Jurkat, Clone E6-1 (cell line): ENCODE measurements around the gene CD151.

Experiments used
- DNase-seq: peaks from one replicate; pipeline ENCODE4 v3.0.0-alpha.2; 2011; ENCODE audit warnings: low read depth, low spot score
- H3K4me3 ChIP-seq: 2 replicates; pipeline ENCODE4 v1.5.1; 2011; ENCODE audit warnings: mild to moderate bottlenecking, low read length, control low read depth, moderate library complexity

CD151 gene

GRCh38 chr11:837189-837989 lies 4.6 kb downstream of the CD151 start:
- no peak for DNase-seq

DNA sequence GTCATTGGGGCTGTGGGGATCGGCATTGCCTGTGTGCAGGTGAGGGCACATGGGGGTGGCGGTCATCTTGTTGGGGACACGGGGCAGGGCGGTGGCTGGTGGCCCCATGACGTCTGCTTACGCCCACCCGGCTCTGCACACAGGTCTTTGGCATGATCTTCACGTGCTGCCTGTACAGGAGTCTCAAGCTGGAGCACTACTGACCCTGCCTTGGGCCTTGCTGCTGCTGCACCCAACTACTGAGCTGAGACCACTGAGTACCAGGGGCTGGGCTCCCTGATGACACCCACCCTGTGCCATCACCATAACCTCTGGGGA lies 5.2 kb downstream of the CD151 start:
- DNase-seq: no peak
- H3K4me3 ChIP-seq: no peak overlapping the region

More at GRCh38 chr11:837189-837989, 4.6 kb downstream of the CD151 start:
- no peak overlapping the region for H3K4me3 ChIP-seq

GRCh38 chr11:838441-839279 lies 5.9 kb downstream of the CD151 start:
- no peak for DNase-seq
- H3K4me3 ChIP-seq: no peak overlapping the region

- no peak overlapping the region for H3K4me3 ChIP-seq
- DNase-seq: no peak
Measured at GRCh38 chr11:839280-839623, 6.5 kb downstream of the CD151 start.

GRCh38 chr11:839875-840617 lies 7.3 kb downstream of the CD151 start:
- H3K4me3 ChIP-seq: no peak overlapping the region
- DNase-seq: no peak

DNA sequence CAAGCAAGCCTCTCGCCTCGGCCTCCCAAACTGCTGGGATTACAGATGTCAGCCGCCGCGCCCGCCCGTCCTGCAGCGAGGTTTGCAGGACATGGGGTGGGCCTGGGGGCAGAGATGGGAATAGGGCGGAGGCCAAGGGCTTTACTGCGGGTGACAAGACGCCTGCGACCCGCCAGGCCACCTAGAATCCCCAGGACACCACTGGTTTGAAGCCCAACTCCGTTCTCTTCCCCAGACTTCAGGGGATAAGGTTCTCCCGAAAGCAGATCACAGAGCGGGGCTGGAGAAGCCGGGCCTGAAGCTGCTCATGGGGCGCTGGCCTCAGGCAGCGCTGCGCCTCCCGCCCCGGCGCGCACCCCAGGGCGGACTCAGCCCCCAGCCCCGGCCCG lies 9.2 kb downstream of the CD151 start:
- peak overlapping the region; percentile 92 for H3K4me3 ChIP-seq
- no peak for DNase-seq

- peak; percentile 78 for DNase-seq
- peak within 1 kb of the TSS; percentile 92 for H3K4me3 ChIP-seq
Measured at GRCh38 chr11:842370-843002, 9.7 kb downstream of the CD151 start, which contains the start of the genes POLR2L and TSPAN4. TSS of gene POLR2L (minus strand) at chr11:842529. CDS start at chr11:842508, 21 bp downstream. TSS of gene TSPAN4 (plus strand) at chr11:842852. CDS start at chr11:850305, 7,453 bp downstream.

DNA sequence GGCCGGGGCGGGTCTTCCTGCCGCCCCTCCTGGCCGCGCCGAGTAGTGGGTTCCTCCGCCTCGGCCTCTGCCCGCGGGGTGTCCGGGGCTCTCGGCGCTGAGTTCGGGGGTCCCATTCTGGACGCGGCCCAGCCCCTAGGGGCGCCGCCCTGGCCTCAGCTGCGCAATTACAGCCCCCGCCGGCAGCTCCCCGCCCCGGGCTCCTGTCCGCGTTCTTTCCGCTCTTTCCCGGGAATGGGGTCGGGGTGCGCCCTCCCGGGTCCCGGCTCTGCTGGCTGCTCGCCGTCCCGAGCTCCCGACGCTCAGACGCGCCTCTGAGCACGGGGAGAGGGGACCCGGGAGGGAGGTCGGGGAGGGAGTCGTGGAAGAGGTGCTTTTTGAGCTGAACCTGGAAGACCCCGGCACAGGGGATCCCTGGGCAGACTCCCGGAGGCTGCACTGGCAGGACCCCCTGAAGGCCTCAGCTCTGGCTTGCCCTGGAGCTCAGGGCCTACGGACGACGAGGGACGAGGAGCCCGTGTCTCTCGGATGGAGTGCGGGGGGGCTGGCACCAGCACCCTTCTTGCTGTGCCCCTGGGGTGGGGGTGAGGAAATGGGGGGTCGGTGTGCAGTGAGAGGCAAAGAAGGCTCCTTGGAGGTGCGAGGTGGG lies 10.5 kb downstream of the CD151 start:
- DNase-seq: no peak
- peak overlapping the region; percentile 92 for H3K4me3 ChIP-seq

DNA sequence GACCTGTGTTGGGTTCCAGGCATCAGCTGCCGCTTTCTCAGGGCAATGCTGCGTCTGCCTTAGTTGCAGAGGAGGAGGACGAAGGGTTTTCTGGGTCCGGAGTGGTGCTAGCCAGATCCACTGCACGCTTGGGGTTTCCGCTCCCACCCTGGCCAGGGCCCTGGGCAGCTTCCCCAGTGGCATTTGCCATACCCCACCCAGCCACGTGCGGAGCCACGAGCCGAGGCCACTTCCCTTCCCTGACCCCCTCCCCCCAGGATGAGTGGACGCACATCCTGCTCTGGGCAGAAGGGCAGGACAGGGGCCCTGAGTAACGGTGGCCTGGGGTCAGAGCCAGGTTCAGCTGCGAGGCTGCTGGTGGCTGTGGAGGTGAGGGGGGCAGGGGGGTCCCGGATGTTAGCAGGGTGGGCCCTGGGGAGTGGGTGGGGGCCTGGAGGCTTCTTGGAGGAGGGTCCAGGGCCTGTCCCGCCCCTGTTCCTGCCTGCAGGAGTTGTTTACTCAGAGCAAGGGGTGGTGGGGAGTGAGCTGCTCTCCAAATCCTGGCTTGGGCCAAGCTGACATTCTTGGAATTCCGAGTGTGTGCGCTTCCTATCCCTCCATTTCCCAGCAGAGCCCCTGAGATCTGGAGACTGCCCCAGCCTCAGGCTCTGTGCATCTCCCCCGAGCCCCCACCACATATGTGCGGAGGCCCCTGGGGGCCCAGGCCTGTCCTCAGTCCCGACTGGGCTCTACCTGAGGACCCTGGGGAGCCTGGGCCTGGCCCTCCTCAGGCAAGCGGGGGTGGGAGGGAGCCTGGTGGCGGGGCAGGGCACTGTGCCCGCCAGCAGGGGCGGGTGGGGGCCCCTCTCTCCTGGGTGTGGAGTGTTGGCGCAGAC lies 11.3 kb downstream of the CD151 start:
- H3K4me3 ChIP-seq: peak overlapping the region; percentile 92

GRCh38 chr11:844693-845644 lies 12.2 kb downstream of the CD151 start:
- H3K4me3 ChIP-seq: no peak overlapping the region; the same call in none of the 2 replicates
- peak; percentile 78 for DNase-seq

More for the DNA sequence above, 11.3 kb downstream of the CD151 start:
- DNase-seq: no peak

- H3K4me3 ChIP-seq: no peak overlapping the region
- no peak for DNase-seq
Measured at GRCh38 chr11:845872-846495, 13.2 kb downstream of the CD151 start.

GRCh38 chr11:846496-847098 lies 13.8 kb downstream of the CD151 start:
- DNase-seq: no peak

DNA sequence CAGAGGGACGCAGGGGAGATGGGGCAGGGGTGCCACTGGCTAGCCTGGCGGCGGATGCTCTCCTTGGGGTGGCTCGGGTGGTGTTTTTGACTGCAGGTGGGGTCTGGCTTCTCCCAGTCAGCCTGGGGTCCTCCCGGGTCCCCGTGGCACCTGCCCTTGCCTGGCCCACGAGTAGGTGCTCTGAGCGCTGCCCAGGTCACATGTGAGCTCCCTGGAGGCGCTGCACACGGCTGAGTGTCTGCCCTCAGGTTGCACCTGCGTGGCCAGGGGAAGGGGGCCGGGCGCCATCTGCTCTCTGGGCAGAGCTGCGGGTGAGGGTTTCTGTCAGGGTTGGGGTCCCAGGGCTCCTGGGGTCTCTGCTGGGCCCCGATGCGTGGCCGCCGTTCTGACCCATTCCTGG lies 15.1 kb downstream of the CD151 start:
- no peak for DNase-seq

More at GRCh38 chr11:846496-847098, 13.8 kb downstream of the CD151 start:
- H3K4me3 ChIP-seq: no peak overlapping the region

DNA sequence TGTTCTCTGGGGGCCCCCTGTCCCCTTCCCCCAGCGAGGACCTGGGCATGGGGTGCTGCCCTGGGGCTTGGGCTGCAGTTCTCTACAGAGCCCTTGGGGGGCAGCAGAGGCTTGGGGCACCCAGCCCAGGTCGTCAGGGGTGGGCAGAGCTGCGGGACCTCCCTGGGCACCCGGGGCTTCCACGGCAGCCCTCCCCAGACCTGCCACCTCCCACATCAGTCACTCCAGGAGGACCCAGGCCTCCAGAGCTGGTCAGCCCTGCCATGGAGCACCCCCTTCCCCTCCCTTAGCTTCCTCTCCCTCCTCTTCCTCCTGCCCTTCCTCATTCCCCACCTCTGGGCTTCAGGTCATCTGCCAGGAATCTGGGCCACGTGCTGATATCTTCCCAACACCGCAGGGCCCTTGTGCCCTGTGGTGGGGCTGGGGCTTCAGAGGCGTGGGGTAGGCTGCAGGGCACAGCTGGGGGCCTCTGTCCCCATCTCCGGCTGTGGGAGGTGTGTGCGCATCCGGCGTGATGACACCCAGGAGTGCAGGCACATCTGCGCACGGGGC lies 15.7 kb downstream of the CD151 start:
- H3K4me3 ChIP-seq: no peak overlapping the region
- no peak for DNase-seq

More for the DNA sequence above, 15.1 kb downstream of the CD151 start:
- no peak overlapping the region for H3K4me3 ChIP-seq

- peak overlapping the region; percentile 46 for H3K4me3 ChIP-seq
- DNase-seq: no peak
Measured at GRCh38 chr11:849104-849824, 16.5 kb downstream of the CD151 start.
